IPS-15b (cell line): ENCODE measurements around the gene ATXN1.

Experiments used
- H3K27me3 ChIP-seq: one replicate; pipeline ENCODE4 v1.6.1; 2013; ENCODE audit warnings: low read length; ENCODE audit not compliant: control insufficient read depth, insufficient read depth
- H3K36me3 ChIP-seq: one replicate; pipeline ENCODE4 v1.6.1; 2013; ENCODE audit warnings: low read length; ENCODE audit not compliant: control insufficient read depth, insufficient read depth
- H3K4me1 ChIP-seq: one replicate; pipeline ENCODE4 v1.6.1; 2013; ENCODE audit warnings: mild to moderate bottlenecking, low read length; ENCODE audit not compliant: control insufficient read depth, insufficient read depth
- H3K4me3 ChIP-seq: one replicate; pipeline ENCODE4 v1.5.1; 2013; ENCODE audit warnings: low read depth, low read length
- H3K9ac ChIP-seq: one replicate; pipeline ENCODE4 v1.6.1; 2013; ENCODE audit warnings: low read depth, mild to moderate bottlenecking, low read length
- H3K9me3 ChIP-seq: one replicate; pipeline ENCODE4 v1.6.1; 2013; ENCODE audit warnings: mild to moderate bottlenecking, low read length; ENCODE audit not compliant: control insufficient read depth, insufficient read depth

Gene ATXN1

DNA sequence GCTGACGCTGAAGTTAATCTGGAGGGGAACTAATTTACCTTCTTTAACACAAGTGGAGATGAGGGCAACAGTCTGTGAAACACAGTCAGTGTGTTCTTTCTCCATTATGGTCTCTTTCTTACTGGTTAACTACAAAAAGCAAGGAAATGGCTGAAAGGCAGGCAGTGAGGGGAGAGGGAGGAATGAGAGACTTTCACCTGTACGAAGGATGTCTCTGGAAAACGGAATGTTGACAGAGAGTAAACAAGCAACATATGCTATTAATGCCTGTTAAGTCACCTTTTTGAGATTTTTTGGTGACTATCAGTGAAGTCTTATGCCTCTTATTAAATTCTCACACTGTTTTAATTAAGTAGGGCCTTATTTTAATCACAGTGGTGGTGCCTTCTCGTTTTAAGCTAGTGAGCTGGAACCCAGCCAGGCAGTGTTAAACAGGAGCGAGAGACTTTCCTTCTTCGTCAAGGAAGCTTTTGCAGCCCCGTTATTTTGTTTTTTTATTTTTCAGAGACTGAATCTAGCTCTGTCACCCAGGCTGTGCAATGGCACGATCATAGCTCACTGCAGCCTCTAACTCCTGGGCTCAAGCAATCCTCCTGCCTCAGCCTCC, 165.6 kb downstream of the ATXN1 start:
- Histone ChIP-seq H3K4me1 (peaks cover 6% of the 10 kb centered on the region), H3K36me3 (no peaks in the 10 kb centered on the region), H3K9me3 (no peaks in the 10 kb centered on the region), H3K27me3 (no peaks in the 10 kb centered on the region), H3K9ac (no peak overlapping the region), H3K4me3 (no peak overlapping the region)

DNA sequence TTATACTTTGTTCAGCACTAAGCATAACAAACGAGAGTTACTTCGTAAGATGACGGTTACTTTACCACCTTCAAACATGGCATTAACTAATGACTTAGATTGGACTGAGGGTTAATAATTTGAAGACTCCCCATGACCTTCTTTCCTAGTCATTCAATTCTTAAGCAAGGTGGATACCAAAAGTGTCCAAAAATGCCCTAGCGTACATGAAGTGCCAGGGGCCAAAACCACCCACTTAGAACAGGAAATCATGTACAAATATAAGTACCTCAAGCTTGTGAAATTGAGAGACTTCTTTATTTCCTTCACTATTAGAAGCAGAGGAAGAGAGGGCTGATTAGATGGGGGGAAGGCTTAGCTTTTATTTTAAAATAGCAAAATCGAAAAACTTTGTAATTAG, 166.4 kb downstream of the ATXN1 start:
- peaks cover 6% of the 10 kb centered on the region for H3K4me1 ChIP-seq
- H3K4me3 ChIP-seq, result no peak overlapping the region
- H3K9me3 ChIP-seq, result no peaks in the 10 kb centered on the region
- no peaks in the 10 kb centered on the region for H3K36me3 ChIP-seq
- no peaks in the 10 kb centered on the region for H3K27me3 ChIP-seq
- H3K9ac ChIP-seq, result no peak overlapping the region

DNA sequence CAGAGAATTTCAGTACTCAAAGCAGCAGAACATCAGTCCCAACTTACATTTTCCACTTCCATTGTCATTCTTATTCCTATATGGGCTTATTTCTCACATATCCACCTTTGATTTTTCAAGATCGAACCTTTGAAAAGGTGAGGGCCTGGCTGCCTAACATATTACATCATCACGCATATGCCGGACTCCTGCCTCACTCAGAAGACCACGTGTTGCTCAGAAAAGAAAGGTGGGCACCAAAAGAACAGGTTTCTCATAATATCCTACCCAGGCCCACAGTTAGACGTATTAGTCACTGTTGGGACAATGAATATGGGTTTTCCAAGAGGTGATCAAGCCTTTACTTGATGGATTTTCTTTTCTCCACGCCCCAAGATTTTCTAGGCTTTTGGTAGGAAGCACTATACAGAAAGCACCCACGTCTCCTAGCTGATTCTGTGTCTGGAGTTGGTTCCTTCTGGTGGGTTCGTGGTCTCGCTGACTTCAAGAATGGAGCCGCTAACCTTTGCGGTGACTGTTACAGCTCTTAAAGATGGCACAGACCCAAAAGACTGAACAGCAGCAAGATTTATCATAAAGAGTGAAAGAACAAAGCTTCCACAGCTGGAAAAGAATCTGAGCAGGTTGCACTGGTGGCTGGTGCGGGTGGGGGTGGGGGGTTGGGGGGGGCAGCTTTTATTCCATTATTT, 168.9 kb downstream of the ATXN1 start:
- peaks cover 6% of the 10 kb centered on the region for H3K4me1 ChIP-seq
- H3K9me3 ChIP-seq, result no peaks in the 10 kb centered on the region
- no peaks in the 10 kb centered on the region for H3K36me3 ChIP-seq
- no peak overlapping the region for H3K9ac ChIP-seq
- no peak overlapping the region for H3K4me3 ChIP-seq
- H3K27me3 ChIP-seq, result no peaks in the 10 kb centered on the region

DNA sequence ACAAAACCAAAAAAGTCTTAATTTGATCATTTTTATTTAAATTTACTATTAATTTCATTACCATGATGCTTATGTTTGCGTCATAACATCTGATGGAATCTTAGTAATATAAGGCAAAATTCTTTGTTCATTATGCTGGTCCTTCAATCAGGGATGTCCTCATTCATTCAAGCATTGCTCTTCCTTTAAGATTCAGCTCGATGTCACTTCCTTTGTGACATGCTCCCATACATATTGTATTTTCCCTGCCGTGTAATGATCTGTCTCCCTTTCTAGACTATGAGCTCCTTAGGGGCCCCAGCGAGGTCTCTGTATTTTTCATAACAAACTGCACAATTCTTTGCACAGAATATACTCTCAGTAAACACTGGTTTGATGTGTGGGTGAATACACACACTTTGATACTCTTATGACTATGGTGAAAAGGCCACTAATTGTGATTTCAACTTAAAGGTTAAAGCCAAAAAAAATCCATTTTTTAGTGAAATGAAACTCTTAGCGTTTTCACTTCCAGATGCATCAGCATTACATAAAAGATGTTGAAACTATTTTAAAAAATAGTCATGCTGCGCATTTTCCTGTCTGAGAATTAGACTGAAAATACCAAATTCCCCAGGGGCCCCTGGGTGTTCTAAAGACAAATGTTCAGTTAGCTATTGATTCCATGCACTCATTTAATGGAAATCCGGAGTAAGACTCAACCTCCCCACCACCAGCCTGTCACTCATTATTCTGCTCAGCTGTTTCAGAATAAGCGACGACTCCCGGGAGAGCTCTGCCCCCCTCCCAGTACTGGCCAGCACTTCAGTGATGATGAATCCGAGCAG, 169.7 kb downstream of the ATXN1 start:
- Histone ChIP-seq H3K9ac (no peak overlapping the region), H3K4me3 (no peak overlapping the region)

DNA sequence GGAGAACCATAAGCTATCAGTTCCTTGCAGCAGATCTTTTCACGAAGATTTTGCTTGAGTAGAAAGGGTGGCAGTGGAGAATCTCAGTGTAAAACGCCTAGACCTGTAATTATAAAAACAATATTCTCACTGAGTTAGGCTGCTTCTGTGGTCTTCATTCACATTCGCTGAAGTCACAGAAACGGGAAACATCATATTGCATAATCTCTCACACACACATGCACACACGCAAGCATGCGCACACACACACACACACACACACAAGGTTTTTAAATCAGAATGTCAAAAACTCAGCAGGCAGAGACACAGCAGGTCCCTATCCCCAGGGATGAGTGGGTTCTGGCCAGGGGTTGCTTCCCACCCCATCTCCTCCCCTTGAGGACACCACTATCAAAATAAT, 175.5 kb downstream of the ATXN1 start:
- Histone ChIP-seq H3K27me3 (no peaks in the 10 kb centered on the region), H3K4me1 (no peaks in the 10 kb centered on the region), H3K9me3 (no peaks in the 10 kb centered on the region), H3K36me3 (no peaks in the 10 kb centered on the region), H3K4me3 (no peak overlapping the region), H3K9ac (no peak overlapping the region)

More for the DNA sequence above, 169.7 kb downstream of the ATXN1 start:
- Histone ChIP-seq H3K36me3 (no peaks in the 10 kb centered on the region), H3K27me3 (no peaks in the 10 kb centered on the region), H3K9me3 (no peaks in the 10 kb centered on the region), H3K4me1 (peaks cover 2% of the 10 kb centered on the region)

DNA sequence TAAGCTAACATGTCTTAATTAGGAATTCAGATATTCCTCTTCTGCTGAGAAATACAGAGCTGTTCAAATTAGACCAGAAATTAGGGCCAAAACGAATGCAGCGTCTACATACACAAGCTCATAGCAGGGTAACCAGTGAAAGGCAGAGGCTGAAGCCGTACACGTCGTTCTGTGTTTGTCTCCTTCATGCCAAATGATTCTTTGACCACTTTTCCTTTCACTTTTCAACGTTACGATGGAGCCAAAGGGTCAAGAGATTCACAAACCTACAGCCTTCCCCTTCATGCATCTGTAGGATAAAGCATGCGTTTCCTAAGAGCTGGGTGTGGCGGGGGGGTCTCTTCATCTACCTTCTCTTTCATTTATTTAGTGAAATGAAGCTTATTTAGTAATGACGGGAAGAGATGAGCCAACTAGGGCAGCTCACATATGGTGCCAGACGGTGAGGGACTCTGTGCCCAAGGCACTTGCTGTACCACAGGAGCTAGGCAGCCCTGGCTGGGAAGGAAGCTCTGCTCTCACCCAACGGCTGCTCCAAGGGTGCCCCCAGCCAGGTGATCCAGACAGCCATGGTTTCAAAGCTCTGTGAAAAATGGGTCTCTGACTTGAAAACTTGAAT, 178.0 kb downstream of the ATXN1 start:
- H3K4me1 ChIP-seq, result no peaks in the 10 kb centered on the region
- no peaks in the 10 kb centered on the region for H3K36me3 ChIP-seq
- no peaks in the 10 kb centered on the region for H3K9me3 ChIP-seq
- no peak overlapping the region for H3K9ac ChIP-seq
- H3K4me3 ChIP-seq, result no peak overlapping the region
- no peaks in the 10 kb centered on the region for H3K27me3 ChIP-seq

DNA sequence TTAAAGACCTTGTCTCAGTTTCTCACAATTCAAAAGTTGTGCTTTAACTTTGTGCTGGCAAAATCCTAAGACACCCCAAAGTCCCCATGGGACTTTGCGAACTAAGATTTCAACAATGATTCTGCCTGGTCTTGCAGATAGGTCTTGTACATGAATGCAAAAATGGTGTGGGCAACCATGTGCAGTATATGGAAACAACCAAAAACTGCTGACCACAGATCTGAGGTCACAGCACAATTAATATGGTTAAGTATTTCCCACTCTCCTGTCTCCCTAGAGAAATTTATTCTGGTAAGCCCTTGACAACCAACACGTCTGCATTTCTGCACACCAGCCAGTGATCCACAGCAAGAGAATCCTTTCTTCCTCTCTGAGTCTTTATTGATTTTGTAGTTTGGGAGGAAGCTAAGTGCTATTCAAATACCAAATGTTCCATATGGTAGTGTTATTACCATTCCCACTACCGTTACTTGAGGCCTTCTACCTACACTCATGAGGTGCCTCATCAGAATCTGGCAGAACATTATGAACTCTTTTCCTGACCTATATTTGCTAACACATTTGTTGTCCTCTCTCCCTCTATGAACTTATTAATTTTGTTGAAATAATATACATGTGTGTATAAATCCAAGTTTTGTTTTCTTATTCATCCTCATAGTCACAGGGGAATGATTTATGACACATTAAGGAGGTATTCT, 178.7 kb downstream of the ATXN1 start:
- no peak overlapping the region for H3K4me3 ChIP-seq
- H3K9ac ChIP-seq, result no peak overlapping the region
- no peaks in the 10 kb centered on the region for H3K4me1 ChIP-seq
- H3K36me3 ChIP-seq, result no peaks in the 10 kb centered on the region
- no peaks in the 10 kb centered on the region for H3K27me3 ChIP-seq
- no peaks in the 10 kb centered on the region for H3K9me3 ChIP-seq

DNA sequence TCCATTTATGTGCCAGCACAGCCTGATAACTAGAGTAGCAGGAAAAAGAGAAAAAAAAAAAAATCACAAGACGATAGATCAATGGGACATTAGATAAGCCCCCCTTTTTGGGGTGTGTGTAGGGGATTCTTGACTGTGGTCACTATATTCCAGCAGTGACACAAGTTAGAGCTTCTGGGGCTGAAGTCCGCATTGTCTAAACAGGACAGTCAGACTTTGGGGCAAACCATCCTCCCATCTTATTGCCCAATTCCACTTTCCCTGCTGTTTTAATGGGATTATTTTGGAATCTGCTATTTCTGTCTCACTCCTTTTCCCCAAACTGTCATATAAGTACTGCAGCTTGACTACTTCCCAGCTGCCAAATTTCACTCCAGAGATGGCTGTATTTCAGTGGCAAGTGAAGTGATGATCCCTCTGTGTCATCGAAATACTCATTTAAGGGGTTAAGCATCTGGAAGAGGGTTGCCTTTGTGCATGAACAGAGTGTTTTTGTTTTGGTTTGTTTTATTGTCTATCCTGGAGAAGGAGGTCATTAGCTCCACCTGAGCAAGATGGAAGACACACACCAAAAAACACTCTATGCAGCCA, 182.5 kb downstream of the ATXN1 start:
- H3K4me3 ChIP-seq, result no peak overlapping the region
- no peaks in the 10 kb centered on the region for H3K4me1 ChIP-seq
- H3K27me3 ChIP-seq, result no peaks in the 10 kb centered on the region
- no peaks in the 10 kb centered on the region for H3K9me3 ChIP-seq
- H3K9ac ChIP-seq, result no peak overlapping the region
- no peaks in the 10 kb centered on the region for H3K36me3 ChIP-seq

DNA sequence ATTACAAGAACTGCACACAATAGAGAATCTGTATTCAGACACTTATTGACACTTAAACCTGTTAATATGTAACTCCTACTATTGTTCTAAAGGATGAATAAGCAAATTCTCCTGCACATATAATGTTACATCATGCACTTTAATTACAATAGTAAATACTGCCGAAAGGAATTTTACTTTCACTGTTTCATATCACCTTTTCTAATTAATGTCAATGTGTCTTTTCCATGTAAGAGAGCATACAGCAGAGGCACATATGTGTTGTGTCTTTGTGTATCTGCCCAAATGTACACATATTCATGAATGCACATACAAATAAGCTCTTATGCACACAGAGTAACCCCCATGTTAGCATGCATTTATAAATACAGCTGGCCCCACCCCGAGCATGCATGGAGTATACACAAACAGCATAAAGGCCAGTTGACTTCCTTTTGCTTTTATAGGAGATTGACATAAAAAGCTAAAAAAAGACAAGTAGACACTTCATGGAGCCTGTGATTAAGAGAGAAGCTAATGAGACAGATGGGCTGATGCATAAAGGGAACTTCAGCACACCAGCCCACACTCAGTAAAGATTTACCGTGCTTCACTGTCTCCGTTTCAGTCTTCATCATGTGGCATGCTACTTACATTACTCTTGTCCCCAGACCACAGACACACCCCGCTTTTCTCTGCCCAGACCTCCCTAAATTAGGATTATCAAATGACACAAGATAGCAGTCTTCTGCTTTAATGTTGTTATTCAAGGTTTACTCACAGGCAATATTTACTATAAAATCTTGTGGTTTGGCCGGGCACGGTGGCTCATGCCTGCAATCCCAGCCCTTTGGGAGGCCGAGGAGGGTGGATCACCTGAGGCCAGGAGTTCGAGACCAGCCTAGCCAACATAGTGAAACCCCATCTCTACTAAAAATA, 184.6 kb downstream of the ATXN1 start:
- H3K9me3 ChIP-seq, result no peaks in the 10 kb centered on the region
- H3K36me3 ChIP-seq, result no peaks in the 10 kb centered on the region
- H3K27me3 ChIP-seq, result no peaks in the 10 kb centered on the region
- H3K4me3 ChIP-seq, result no peak overlapping the region
- no peaks in the 10 kb centered on the region for H3K4me1 ChIP-seq
- H3K9ac ChIP-seq, result no peak overlapping the region

DNA sequence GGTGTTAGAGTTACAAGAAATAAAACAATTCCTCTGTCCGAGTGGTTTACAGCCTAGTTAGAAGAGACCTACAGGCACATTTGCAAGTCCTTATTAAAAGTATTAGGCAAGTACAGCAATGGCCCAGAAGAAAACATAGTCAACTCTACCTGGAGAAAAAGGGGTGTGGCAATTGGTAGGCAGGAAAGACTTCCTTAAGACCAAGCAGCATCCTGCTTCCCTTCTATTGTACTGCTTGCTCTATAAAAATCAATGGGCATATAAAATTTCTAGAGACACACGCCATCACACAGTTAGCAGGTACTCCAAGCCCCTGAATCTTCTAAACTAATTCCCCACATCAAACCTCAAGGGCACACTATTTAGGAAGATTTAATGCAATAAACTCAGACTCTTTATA, 185.6 kb downstream of the ATXN1 start:
- no peaks in the 10 kb centered on the region for H3K9me3 ChIP-seq
- H3K27me3 ChIP-seq, result no peaks in the 10 kb centered on the region
- no peaks in the 10 kb centered on the region for H3K36me3 ChIP-seq
- H3K9ac ChIP-seq, result no peak overlapping the region
- H3K4me3 ChIP-seq, result no peak overlapping the region
- H3K4me1 ChIP-seq, result no peaks in the 10 kb centered on the region
